Measurements from ENCODE around the gene MRTFB.

The MRTFB gene

GRCh38 chr16:14240964-14241363 is 169.8 kb downstream of the MRTFB start:
- TF ChIP-seq CTCF (IDR thresholded peaks at IDR 0.05; ENCODE audit: control extremely low read depth, extremely low read depth, low read depth, missing control alignments) = no peak
- POLR2A ChIA-PET = no interaction called here
- DNase-seq (ENCODE audit: extremely low spot score) = no peak
- CTCF ChIA-PET = interaction anchor here (1.2 to 1.3 kb wide), 2 partner anchors 9 to 21 kb away, joined by 3 to 4 read pairs; no protein-coding TSS in a partner anchor

- CTCF ChIA-PET = interaction anchor here (1.2 to 1.3 kb wide), 2 partner anchors 8 to 22 kb away, joined by 3 to 4 read pairs; no protein-coding TSS in a partner anchor
- no peak for DNase-seq (ENCODE audit: extremely low spot score)
- no peak for TF ChIP-seq CTCF (IDR thresholded peaks at IDR 0.05; ENCODE audit: control extremely low read depth, extremely low read depth, low read depth, missing control alignments)
- POLR2A ChIA-PET = no interaction called here
Measured at GRCh38 chr16:14241631-14242030, 170.5 kb downstream of the MRTFB start.

- ChIA-PET POLR2A (no interaction called here), CTCF (no interaction called here)
Measured at GRCh38 chr16:14242769-14243168, 171.7 kb downstream of the MRTFB start.

DNA sequence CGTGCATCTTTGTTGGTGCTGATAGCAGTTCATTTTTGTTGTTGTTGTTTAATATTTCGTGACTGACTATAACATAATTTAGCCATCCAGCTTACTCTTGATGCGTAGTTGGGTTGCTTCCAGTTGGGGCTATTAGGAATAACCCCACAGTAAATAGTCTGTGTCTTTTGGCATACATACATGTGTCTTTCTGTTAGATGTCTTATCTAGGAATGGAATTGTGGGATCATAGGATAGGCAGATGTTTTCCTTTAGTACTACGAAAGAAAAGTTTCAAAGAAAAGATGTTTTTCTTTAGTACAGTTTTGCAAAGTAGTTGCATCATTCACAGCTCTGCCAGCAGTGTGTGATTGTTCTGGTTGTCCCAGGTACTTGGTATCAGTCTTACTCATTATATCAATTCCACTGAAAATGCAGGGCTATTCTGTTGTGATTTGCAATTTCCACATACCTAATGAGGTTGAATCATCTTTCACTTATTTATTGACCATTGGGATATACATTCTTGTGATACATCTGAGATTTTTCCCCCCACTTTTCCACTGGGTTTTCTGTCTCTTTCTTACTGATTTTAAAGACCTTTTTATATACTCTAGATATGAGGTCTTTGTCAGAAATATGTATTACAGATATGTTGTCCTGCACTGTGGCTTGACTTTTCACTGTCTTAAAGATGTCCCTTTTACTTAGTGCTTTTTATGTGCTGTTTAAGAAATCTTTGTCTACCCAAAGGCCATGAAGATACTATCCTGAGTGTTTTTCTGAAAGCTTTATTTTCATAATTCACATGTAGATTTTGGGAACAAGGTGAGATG is 173.3 kb downstream of the MRTFB start:
- no peak for DNase-seq (ENCODE audit: extremely low spot score)
- CTCF ChIA-PET = interaction anchor here (1.0 kb wide), 1 partner anchor 16 kb away, joined by 4 read pairs; no protein-coding TSS in a partner anchor
- POLR2A ChIA-PET = no interaction called here
- TF ChIP-seq CTCF (IDR thresholded peaks at IDR 0.05; ENCODE audit: control extremely low read depth, extremely low read depth, low read depth, missing control alignments) = no peak

More at GRCh38 chr16:14242769-14243168, 171.7 kb downstream of the MRTFB start:
- DNase-seq (ENCODE audit: extremely low spot score) = no peak
- TF ChIP-seq CTCF (IDR thresholded peaks at IDR 0.05; ENCODE audit: control extremely low read depth, extremely low read depth, low read depth, missing control alignments) = no peak

GRCh38 chr16:14248791-14249190 is 177.7 kb downstream of the MRTFB start:
- CTCF ChIA-PET = interaction anchor here (1.0 to 2.4 kb wide), 11 partner anchors 9 to 325 kb away, joined by 3 to 24 read pairs (median 7); no protein-coding TSS in a partner anchor
- POLR2A ChIA-PET = no interaction called here
- no peak for TF ChIP-seq CTCF (IDR thresholded peaks at IDR 0.05; ENCODE audit: control extremely low read depth, extremely low read depth, low read depth, missing control alignments)
- no peak for DNase-seq (ENCODE audit: extremely low spot score)

DNA sequence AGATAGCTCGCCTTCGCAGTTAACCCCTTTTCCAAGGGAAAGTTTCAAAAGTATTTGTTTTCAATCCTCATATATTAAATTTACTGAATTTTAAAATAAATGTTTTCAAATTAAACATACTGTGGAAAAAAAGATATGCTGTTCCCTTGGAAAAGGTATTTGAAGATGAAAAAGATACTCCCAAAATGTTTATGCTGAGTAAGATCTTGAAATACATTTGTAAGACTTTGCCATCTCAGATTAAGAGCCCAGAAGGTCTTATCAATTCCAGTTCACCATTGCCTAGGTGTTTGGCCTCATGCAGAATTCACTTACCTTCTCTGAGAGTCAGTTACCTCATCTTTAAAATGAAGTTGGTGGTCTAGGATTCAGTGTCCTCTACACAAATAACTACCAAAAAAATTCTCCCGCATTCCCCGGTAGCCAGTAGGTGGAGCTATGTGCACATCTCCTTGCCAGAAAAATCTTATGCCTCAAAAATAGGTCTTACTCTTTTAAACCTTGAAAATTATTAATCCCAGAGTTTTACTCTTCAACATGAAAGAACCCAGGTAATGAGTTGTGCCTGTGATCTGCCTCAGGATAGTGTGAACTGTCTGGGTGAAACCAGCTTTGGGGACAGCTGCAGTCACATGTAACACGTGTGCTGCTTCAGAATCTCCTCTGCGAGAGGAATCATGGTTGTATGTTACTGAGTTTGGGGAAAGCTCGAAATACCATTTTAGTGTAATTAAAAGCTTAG is 178.3 kb downstream of the MRTFB start:
- CTCF ChIA-PET = interaction anchor here (0.7 to 2.4 kb wide), 30 partner anchors 8 to 408 kb away, joined by 3 to 24 read pairs (median 4); partner anchors contain the start of gene ERCC4
- peak; percentile 51 for DNase-seq (ENCODE audit: extremely low spot score)
- peak; percentile 79 for TF ChIP-seq CTCF (IDR thresholded peaks at IDR 0.05; ENCODE audit: control extremely low read depth, extremely low read depth, low read depth, missing control alignments)
- POLR2A ChIA-PET = no interaction called here

Data from GM10248 (cell line).